Middle frontal gyrus (tissue), 1 donor: ENCODE results near the gene TMEM225B.
"Not testable (repeated sequence)": the region's sequence is repeated elsewhere in the genome, so short reads cannot be mapped to it uniquely, and the experiment has no call there.

Source experiments
- DNase-seq: peaks from one replicate; pipeline ENCODE4 v3.0.0-alpha.2; 2015; ENCODE audit warnings: low spot score; ENCODE audit errors: extremely low spot score

The TMEM225B gene

DNA sequence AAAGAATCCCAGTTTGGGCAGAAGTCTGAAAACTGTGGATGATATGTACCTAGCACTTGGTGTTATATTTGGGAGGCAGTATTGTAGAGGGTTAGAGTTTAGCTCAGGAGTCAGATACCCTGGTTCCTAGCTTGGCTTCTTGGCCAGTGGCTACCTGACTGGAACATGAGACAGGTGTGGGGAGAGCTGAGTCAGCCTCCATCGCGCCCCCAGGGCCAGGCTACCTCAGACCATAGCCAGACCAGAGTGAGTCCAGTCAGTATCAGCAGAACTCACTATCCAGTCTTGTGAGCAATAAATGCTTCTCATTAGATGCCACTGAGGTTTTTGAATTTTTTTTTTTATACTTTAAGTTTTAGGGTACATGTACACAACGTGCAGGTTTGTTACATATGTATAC lies 55.7 kb downstream of the TMEM225B start:
- no peak for DNase-seq

DNA sequence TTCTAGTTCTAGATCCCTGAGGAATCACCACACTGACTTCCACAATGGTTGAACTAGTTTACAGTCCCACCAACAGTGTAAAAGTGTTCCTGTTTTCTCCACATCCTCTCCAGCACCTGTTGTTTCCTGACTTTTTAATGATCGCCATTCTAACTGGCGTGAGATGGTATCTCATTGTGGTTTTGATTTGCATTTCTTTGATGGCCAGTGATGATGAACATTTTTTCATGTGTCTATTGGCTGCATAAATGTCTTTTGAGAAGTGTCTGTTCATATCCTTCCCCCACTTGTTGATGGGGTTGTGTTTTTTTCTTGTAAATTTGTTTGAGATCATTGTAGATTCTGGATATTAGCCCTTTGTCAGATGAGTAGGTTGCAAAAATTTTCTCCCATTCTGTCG lies 56.6 kb downstream of the TMEM225B start:
- DNase-seq, result not testable (repeated sequence)

DNA sequence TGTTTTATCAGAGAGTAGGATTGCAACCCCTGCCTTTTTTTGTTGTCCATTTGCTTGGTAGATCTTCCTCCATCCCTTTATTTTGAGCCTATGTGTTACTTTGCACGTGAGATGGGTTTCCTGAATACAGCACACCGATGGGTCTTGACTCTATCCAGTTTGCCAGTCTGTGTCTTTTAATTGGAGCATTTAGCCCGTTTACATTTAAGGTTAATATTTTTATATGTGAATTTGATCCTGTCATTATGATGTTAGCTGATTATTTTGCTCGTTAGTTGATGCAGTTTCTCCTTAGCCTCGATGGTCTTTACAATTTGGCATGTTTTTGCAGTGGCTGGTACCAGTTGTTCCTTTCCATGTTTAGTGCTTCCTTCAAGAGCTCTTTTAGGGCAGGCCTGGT lies 59.8 kb downstream of the TMEM225B start:
- DNase-seq, result not testable (repeated sequence)
